PC-3 (cell line): ENCODE measurements around the gene PCDHAC2. TPM values are rescaled to one million over a fixed set of nuclear protein-coding genes. Genes with fewer than 3 reads are reported as not detected.

Source experiments
- ATAC-seq: fragments of 200-7000 bp; cut with Tn5 transposase; 2 replicates; pipeline ENCODE4 v1.9.1; 2020; ENCODE audit warnings: mild to moderate bottlenecking, moderate library complexity
- BruUV-seq: library from RNA; stranded (reverse); fragments of 400-500 nt; replicated peaks from 2 replicates; lab custom pipeline; 2021; lab: Mats Ljungman, UMichigan
- CTCF ChIA-PET: fragments of 300-600 bp; sonication (Branson Sonifier 250); formaldehyde crosslinking; loops from one replicate; lab custom pipeline; 2022; ENCODE audit warnings: antibody characterized with exemption; lab: Charles Lee
- POLR2A ChIA-PET: fragments of 300-600 bp; sonication (Branson Sonifier 250); formaldehyde crosslinking; loops from one replicate; lab custom pipeline; 2022; ENCODE audit warnings: antibody characterized with exemption; ENCODE audit not compliant: unreplicated experiment; lab: Charles Lee
- DNase-seq: peaks from one replicate; pipeline ENCODE4 v3.0.0-alpha.2; 2015
- H2AFZ ChIP-seq: fragments of 300-600 bp; sonication (generic); 2 replicates; pipeline ENCODE4 v1.6.0; 2016; ENCODE audit warnings: antibody characterized with exemption, low read length
- H3F3A ChIP-seq: fragments of 300-600 bp; sonication (generic); one replicate; pipeline ENCODE4 v1.6.0; 2017; ENCODE audit warnings: antibody characterized with exemption, low read length, control low read depth, mild to moderate bottlenecking; ENCODE audit not compliant: unreplicated experiment
- H3K27ac ChIP-seq: fragments of 300-600 bp; sonication (generic); 2 replicates; pipeline ENCODE4 v1.5.1; 2016; ENCODE audit warnings: mild to moderate bottlenecking, low read length
- H3K27me3 ChIP-seq: fragments of 300-600 bp; sonication (generic); 2 replicates; pipeline ENCODE4 v1.6.1; 2016; ENCODE audit warnings: low read length, mixed read lengths
- H3K36me3 ChIP-seq: fragments of 300-600 bp; sonication (generic); 2 replicates; pipeline ENCODE4 v1.6.1; 2016; ENCODE audit warnings: low read depth, mixed run types, low read length, mixed read lengths
- H3K4me1 ChIP-seq: fragments of 300-600 bp; sonication (generic); 2 replicates; pipeline ENCODE4 v1.5.1; 2016; ENCODE audit warnings: low read length; ENCODE audit not compliant: insufficient read depth
- H3K4me2 ChIP-seq: fragments of 300-600 bp; sonication (generic); 2 replicates; pipeline ENCODE4 v1.6.0; 2016; ENCODE audit warnings: low read length
- H3K4me3 ChIP-seq: fragments of 300-600 bp; sonication (generic); 2 replicates; pipeline ENCODE4 v1.5.1; 2016; ENCODE audit warnings: mild to moderate bottlenecking, low read length, mixed read lengths
- H3K79me2 ChIP-seq: fragments of 300-600 bp; sonication (generic); 2 replicates; pipeline ENCODE4 v1.6.1; 2017; ENCODE audit warnings: low read length, mixed read lengths
- H3K9ac ChIP-seq: fragments of 300-600 bp; sonication (generic); 2 replicates; pipeline ENCODE4 v1.6.0; 2016; ENCODE audit warnings: mild to moderate bottlenecking, low read length
- H3K9me2 ChIP-seq: fragments of 300-600 bp; sonication (generic); replicated peaks from 2 replicates; pipeline ENCODE4 v1.6.1; 2016; ENCODE audit warnings: mixed run types, low read length, mixed read lengths
- H3K9me3 ChIP-seq: fragments of 300-600 bp; sonication (generic); 2 replicates; pipeline ENCODE4 v1.6.1; 2016; ENCODE audit warnings: low read length, mixed read lengths
- H4K20me1 ChIP-seq: fragments of 300-600 bp; sonication (generic); 2 replicates; pipeline ENCODE4 v1.6.1; 2016; ENCODE audit warnings: low read length, mixed read lengths
- EZH2 ChIP-seq: fragments of 300-600 bp; sonication (generic); IDR thresholded peaks from one replicate; pipeline ENCODE4 v1.6.1; 2017; ENCODE audit warnings: antibody characterized with exemption, mild to moderate bottlenecking, low read length; ENCODE audit not compliant: unreplicated experiment
- EZH2phosphoT487 ChIP-seq: fragments of 300-600 bp; sonication (generic); IDR thresholded peaks from 2 replicates; pipeline ENCODE4 v1.6.1; 2018; ENCODE audit warnings: mild to moderate bottlenecking, antibody characterized with exemption, low read length, borderline replicate concordance
- intact Hi-C: fragments of 100-400 bp; cut with micrococcal nuclease; formaldehyde crosslinking; loops from 2 replicates; pipeline ENCODE4 v1.9.0; 2023
- total RNA-seq: library from RNA; depleted of rRNA; stranded (reverse); fragments of >200 nt; gene quantifications from 2 replicates; pipeline ENCODE4 v1.2.3, GENCODE V29; 2014
- TF ChIP-seq, protein P1 (sequence below): fragments of 300-600 bp; sonication (generic); conservative IDR thresholded peaks from 2 replicates; pipeline ENCODE4 v1.5.1; 2017; ENCODE audit warnings: antibody characterized with exemption, low read depth, mild to moderate bottlenecking, low read length

The PCDHAC2 gene
- total RNA-seq, 1 experiment from 2014 or later, result 4.2 TPM

DNA sequence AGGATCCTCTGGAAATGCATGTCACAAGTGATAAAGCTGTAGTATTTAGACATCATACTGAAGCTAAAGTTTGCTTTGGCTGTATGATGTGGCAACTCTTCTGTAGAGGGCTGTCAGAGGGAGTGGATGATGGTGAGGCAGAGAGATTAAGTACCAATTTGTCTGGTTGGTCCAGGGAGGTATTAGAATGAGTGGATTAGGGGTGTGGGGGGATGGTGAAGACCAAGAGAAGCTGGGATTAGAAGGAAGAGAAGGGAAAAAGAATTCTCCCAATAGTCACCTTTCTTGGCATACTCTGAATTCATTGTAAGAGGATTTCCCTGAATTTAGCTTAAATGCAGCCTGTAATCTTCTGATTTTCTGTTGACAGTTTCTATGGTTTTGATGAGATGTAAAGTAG lies 3.6 kb downstream of the PCDHAC2 start:
- Histone ChIP-seq H3K9me3 (no peaks in the 10 kb centered on the region), H3K27ac (no peak overlapping the region), H3K9me2 (no peaks in the 10 kb centered on the region), H2AFZ (no peak overlapping the region), H3K4me2 (peak overlapping the region; percentile 21), H3K27me3 (no peaks in the 10 kb centered on the region), H3F3A (no peaks in the 10 kb centered on the region), H3K79me2 (peaks cover 18% of the 10 kb centered on the region; the same call in 1 of the 2 replicates), H4K20me1 (no peaks in the 10 kb centered on the region), H3K4me1 (peaks cover 21% of the 10 kb centered on the region), H3K9ac (no peak overlapping the region), H3K4me3 (no peak overlapping the region), H3K36me3 (no peaks in the 10 kb centered on the region)
- DNase-seq, result no peak
- ChIA-PET CTCF (no interaction called here), POLR2A (no interaction called here)
- no TSS peak for BruUV-seq
- TF ChIP-seq EZH2 (no peak), EZH2phosphoT487 (no peak)
- TF ChIP-seq, protein P1, sequence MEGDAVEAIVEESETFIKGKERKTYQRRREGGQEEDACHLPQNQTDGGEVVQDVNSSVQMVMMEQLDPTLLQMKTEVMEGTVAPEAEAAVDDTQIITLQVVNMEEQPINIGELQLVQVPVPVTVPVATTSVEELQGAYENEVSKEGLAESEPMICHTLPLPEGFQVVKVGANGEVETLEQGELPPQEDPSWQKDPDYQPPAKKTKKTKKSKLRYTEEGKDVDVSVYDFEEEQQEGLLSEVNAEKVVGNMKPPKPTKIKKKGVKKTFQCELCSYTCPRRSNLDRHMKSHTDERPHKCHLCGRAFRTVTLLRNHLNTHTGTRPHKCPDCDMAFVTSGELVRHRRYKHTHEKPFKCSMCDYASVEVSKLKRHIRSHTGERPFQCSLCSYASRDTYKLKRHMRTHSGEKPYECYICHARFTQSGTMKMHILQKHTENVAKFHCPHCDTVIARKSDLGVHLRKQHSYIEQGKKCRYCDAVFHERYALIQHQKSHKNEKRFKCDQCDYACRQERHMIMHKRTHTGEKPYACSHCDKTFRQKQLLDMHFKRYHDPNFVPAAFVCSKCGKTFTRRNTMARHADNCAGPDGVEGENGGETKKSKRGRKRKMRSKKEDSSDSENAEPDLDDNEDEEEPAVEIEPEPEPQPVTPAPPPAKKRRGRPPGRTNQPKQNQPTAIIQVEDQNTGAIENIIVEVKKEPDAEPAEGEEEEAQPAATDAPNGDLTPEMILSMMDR, result no peak
- ATAC-seq, result no peak
- intact Hi-C loops, result loop anchor here (5.0 kb wide), 2 partner anchors 32 to 43 kb away; partner anchors contain the start of gene PCDHAC1

DNA sequence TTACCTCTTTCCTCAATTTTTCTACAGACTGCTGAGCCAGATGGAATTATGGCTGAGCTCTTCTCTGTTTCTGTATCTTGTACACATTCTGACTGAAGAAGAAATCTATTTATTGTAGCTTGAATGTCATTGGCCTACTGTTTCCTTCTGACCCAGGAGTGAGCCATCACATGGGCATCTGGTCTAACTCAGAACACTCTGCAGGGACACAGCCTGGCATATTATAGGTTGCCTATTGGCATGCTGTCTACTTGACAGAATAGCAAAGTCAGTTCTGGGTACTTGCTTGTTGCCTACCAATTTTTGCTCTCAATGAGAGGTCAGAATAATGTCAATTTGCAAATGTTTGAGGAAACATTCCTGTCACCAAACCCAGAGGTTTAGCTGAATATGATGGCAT lies 7.3 kb downstream of the PCDHAC2 start:
- Histone ChIP-seq H3K4me2 (no peak overlapping the region), H3K27ac (no peak overlapping the region), H3K4me1 (peaks cover 10% of the 10 kb centered on the region; the same call in 1 of the 2 replicates), H3K27me3 (no peaks in the 10 kb centered on the region), H3K79me2 (0 out of 2 replicates have a peak, but pooled peaks cover 7% of the 10 kb centered on the region), H3F3A (no peaks in the 10 kb centered on the region), H3K9me3 (no peaks in the 10 kb centered on the region), H4K20me1 (no peaks in the 10 kb centered on the region), H2AFZ (no peak overlapping the region), H3K9ac (no peak overlapping the region), H3K9me2 (no peaks in the 10 kb centered on the region), H3K36me3 (no peaks in the 10 kb centered on the region), H3K4me3 (no peak overlapping the region)
- DNase-seq, result no peak
- no TSS peak for BruUV-seq
- ChIA-PET POLR2A (no interaction called here), CTCF (interaction anchor here (0.5 to 0.6 kb wide), 2 partner anchors 13 to 564 kb away, joined by 3 read pairs; no protein-coding TSS in a partner anchor)
- intact Hi-C loops, result no loop called here
- TF ChIP-seq EZH2phosphoT487, result no peak
- TF ChIP-seq, protein P1, result no peak
- no peak for TF ChIP-seq EZH2
- ATAC-seq, result no peak

- H3K4me3 ChIP-seq, result no peak overlapping the region
- DNase-seq, result no peak
- ChIA-PET POLR2A (no interaction called here), CTCF (no interaction called here)
- no peaks in the 10 kb centered on the region for H4K20me1 ChIP-seq
- no peak overlapping the region for H3K9ac ChIP-seq
- no peaks in the 10 kb centered on the region for H3K36me3 ChIP-seq
- no peak for ATAC-seq
- BruUV-seq, result no TSS peak
- 0 out of 2 replicates have a peak, but pooled peaks cover 4% of the 10 kb centered on the region for H3K79me2 ChIP-seq
- TF ChIP-seq EZH2 (no peak), EZH2phosphoT487 (no peak)
- TF ChIP-seq, protein P1, result no peak
- no peak overlapping the region for H2AFZ ChIP-seq
- H3K4me2 ChIP-seq, result no peak overlapping the region
- no peaks in the 10 kb centered on the region for H3K27me3 ChIP-seq
- intact Hi-C loops, result no loop called here
- H3F3A ChIP-seq, result no peaks in the 10 kb centered on the region
- no peaks in the 10 kb centered on the region for H3K9me3 ChIP-seq
- H3K4me1 ChIP-seq, result no peaks in the 10 kb centered on the region
- H3K9me2 ChIP-seq, result no peaks in the 10 kb centered on the region
- no peak overlapping the region for H3K27ac ChIP-seq
Observed at GRCh38 chr5:140977003-140977402, 10.7 kb downstream of the PCDHAC2 start.
